DOHH2 (cell line): ENCODE results near the gene PALM.

Experiments
- H3F3A ChIP-seq: fragments of 200-600 bp; sonication (generic), shearing (Covaris generic); 2 replicates; pipeline ENCODE4 v1.6.0; 2016; ENCODE audit warnings: antibody characterized with exemption, mild to moderate bottlenecking; ENCODE audit not compliant: control insufficient read depth, insufficient read depth
- H3K27ac ChIP-seq: fragments of 200-600 bp; sonication (generic); 2 replicates; pipeline ENCODE4 v1.5.1; 2014; ENCODE audit warnings: low read depth, mild to moderate bottlenecking, low read length, moderate library complexity
- H3K27me3 ChIP-seq: fragments of 200-600 bp; sonication (generic); 2 replicates; pipeline ENCODE4 v1.6.1; 2014; ENCODE audit warnings: mild to moderate bottlenecking, low read length, mixed read lengths; ENCODE audit not compliant: control insufficient read depth
- H3K36me3 ChIP-seq: fragments of 200-600 bp; sonication (generic); 2 replicates; pipeline ENCODE4 v1.6.1; 2014; ENCODE audit warnings: mild to moderate bottlenecking, low read length, moderate library complexity, mixed read lengths; ENCODE audit not compliant: control insufficient read depth
- H3K4me1 ChIP-seq: fragments of 200-600 bp; sonication (generic); 2 replicates; pipeline ENCODE4 v1.6.1; 2014; ENCODE audit warnings: mild to moderate bottlenecking, low read length, mixed read lengths; ENCODE audit not compliant: control insufficient read depth
- H3K4me2 ChIP-seq: fragments of 200-600 bp; sonication (generic); 2 replicates; pipeline ENCODE4 v1.6.0; 2014; ENCODE audit warnings: mild to moderate bottlenecking, low read length, moderate library complexity
- H3K4me3 ChIP-seq: fragments of 200-600 bp; sonication (generic); 2 replicates; pipeline ENCODE4 v1.5.1; 2014; ENCODE audit warnings: mild to moderate bottlenecking, low read length, mixed read lengths
- H3K79me2 ChIP-seq: fragments of 200-600 bp; sonication (generic); 2 replicates; pipeline ENCODE4 v1.6.1; 2014; ENCODE audit warnings: mild to moderate bottlenecking, low read length, mixed read lengths; ENCODE audit not compliant: control insufficient read depth
- H3K9me2 ChIP-seq: fragments of 200-600 bp; sonication (generic); replicated peaks from 2 replicates; pipeline ENCODE4 v1.6.1; 2014; ENCODE audit warnings: mild to moderate bottlenecking, low read length, mixed read lengths; ENCODE audit not compliant: control insufficient read depth
- H3K9me3 ChIP-seq: fragments of 200-600 bp; sonication (generic); 2 replicates; pipeline ENCODE4 v1.6.1; 2014; ENCODE audit warnings: antibody characterized with exemption, low read length, mixed read lengths; ENCODE audit not compliant: control insufficient read depth, insufficient read depth
- H4K20me1 ChIP-seq: fragments of 200-600 bp; sonication (generic); 2 replicates; pipeline ENCODE4 v1.6.0; 2014; ENCODE audit warnings: low read depth, mild to moderate bottlenecking, antibody characterized with exemption, low read length, moderate library complexity; ENCODE audit not compliant: control insufficient read depth, insufficient read depth
- CTCF ChIP-seq: fragments of 200-600 bp; sonication (generic); IDR thresholded peaks from one replicate; pipeline ENCODE4 v1.5.1; 2014; ENCODE audit warnings: antibody characterized with exemption, mild to moderate bottlenecking, low read depth, low read length; ENCODE audit not compliant: poor library complexity, severe bottlenecking
- EZH2phosphoT487 ChIP-seq: fragments of 200-600 bp; sonication (generic); IDR thresholded peaks from 2 replicates; pipeline ENCODE4 v1.6.1; 2017; ENCODE audit warnings: borderline replicate concordance, mild to moderate bottlenecking, antibody characterized with exemption, low read length, moderate library complexity, mixed read lengths

Gene PALM

GRCh38 chr19:796692-797527 lies 88.2 kb downstream of the PALM start, which contains the start of gene PTBP1:
Gene PTBP1, plus strand, starts transcription at chr19:797452. Its CDS starts 46 bp downstream, at chr19:797498.
- Histone ChIP-seq H3K27me3 (no peaks in the 10 kb centered on the region), H3K9me3 (no peaks in the 10 kb centered on the region), H3K4me3 (peak within 1 kb of the TSS; percentile 95), H4K20me1 (peaks cover 38% of the 10 kb centered on the region), H3K4me1 (peaks cover 25% of the 10 kb centered on the region), H3K27ac (peak within 1 kb of the TSS; percentile 71), H3K9me2 (no peaks in the 10 kb centered on the region), H3K36me3 (peaks cover 40% of the 10 kb centered on the region), H3K79me2 (peaks cover 54% of the 10 kb centered on the region), H3F3A (no peaks in the 10 kb centered on the region), H3K4me2 (peak within 1 kb of the TSS; percentile 89)
- TF ChIP-seq EZH2phosphoT487 (no peak), CTCF (no peak)
